IMR-90 (cell line): ENCODE data around the gene WDR11. TPM values are rescaled to one million over a fixed set of nuclear protein-coding genes. Genes with fewer than 3 reads are reported as not detected.

Experiments used
- ATAC-seq: fragments of 200-7000 bp; cut with Tn5 transposase; 2 replicates; pipeline ENCODE4 v1.9.1; 2020; ENCODE audit warnings: low read depth, mild to moderate bottlenecking, moderate library complexity
- BruUV-seq: library from RNA; stranded (reverse); fragments of 400-500 nt; replicated peaks from 2 replicates; lab custom pipeline; 2021; lab: Mats Ljungman, UMichigan
- CTCF ChIA-PET: fragments of 300-600 bp; formaldehyde crosslinking; extraction: SDS; loops from one replicate; lab custom pipeline; 2021; ENCODE audit warnings: antibody characterized with exemption; lab: Yijun Ruan, JAX
- POLR2A ChIA-PET: fragments of 300-600 bp; sonication (Branson Sonifier 250); formaldehyde crosslinking; loops from one replicate; lab custom pipeline; 2022; ENCODE audit warnings: antibody characterized with exemption; ENCODE audit not compliant: unreplicated experiment; lab: Charles Lee
- DNase-seq: peaks from one replicate; pipeline ENCODE4 v3.0.0; 2013
- H2AFZ ChIP-seq: replicated peaks from 2 replicates; pipeline ENCODE3; 2013; ENCODE audit warnings: low read length, mild to moderate bottlenecking; ENCODE audit not compliant: poor library complexity
- H2AK5ac ChIP-seq: 2 replicates; pipeline ENCODE4 v1.6.1; 2013; ENCODE audit warnings: low read depth, low read length, inconsistent platforms
- H2AK9ac ChIP-seq: replicated peaks from 2 replicates; pipeline ENCODE3; 2013; ENCODE audit warnings: mild to moderate bottlenecking, low read depth, low read length, moderate library complexity; ENCODE audit not compliant: poor library complexity
- H2BK120ac ChIP-seq: 2 replicates; pipeline ENCODE4 v1.6.1; 2013; ENCODE audit warnings: low read depth, low read length, inconsistent platforms
- H2BK15ac ChIP-seq: 3 replicates; pipeline ENCODE4 v1.6.1; 2013; ENCODE audit warnings: low read depth, low read length, inconsistent platforms
- H2BK20ac ChIP-seq: 2 replicates; pipeline ENCODE4 v1.6.1; 2013; ENCODE audit warnings: low read depth, mild to moderate bottlenecking, inconsistent platforms, low read length, moderate library complexity
- H2BK5ac ChIP-seq: 2 replicates; pipeline ENCODE4 v1.6.1; 2013; ENCODE audit warnings: mild to moderate bottlenecking, low read depth, low read length, inconsistent platforms; ENCODE audit not compliant: poor library complexity, severe bottlenecking
- H3K14ac ChIP-seq: replicated peaks from 2 replicates; pipeline ENCODE4 v1.6.1; 2013; ENCODE audit warnings: low read depth, low read length, inconsistent platforms
- H3K18ac ChIP-seq: 2 replicates; pipeline ENCODE4 v1.6.1; 2013; ENCODE audit warnings: low read depth, low read length, control low read depth
- H3K23ac ChIP-seq: 2 replicates; pipeline ENCODE4 v1.6.1; 2013; ENCODE audit warnings: low read depth, low read length, inconsistent platforms
- H3K27ac ChIP-seq: 2 replicates; pipeline ENCODE4 v1.5.1; 2013; ENCODE audit warnings: mild to moderate bottlenecking, control low read depth, low read length; ENCODE audit not compliant: insufficient read depth
- H3K27me3 ChIP-seq: 2 replicates; pipeline ENCODE4 v1.6.1; 2013; ENCODE audit warnings: low read length; ENCODE audit not compliant: control insufficient read depth, insufficient read depth
- H3K36me3 ChIP-seq: 2 replicates; pipeline ENCODE4 v1.6.1; 2013; ENCODE audit warnings: low read length, mixed read lengths; ENCODE audit not compliant: control insufficient read depth, insufficient read depth
- H3K4ac ChIP-seq: 2 replicates; pipeline ENCODE4 v1.6.1; 2013; ENCODE audit warnings: low read depth, low read length, inconsistent platforms
- H3K4me1 ChIP-seq: 2 replicates; pipeline ENCODE4 v1.6.1; 2013; ENCODE audit warnings: low read length, mixed read lengths; ENCODE audit not compliant: control insufficient read depth, insufficient read depth
- H3K4me2 ChIP-seq: 2 replicates; pipeline ENCODE4 v1.6.1; 2013; ENCODE audit warnings: low read depth, mild to moderate bottlenecking, control low read depth, low read length, moderate library complexity
- H3K4me3 ChIP-seq: 2 replicates; pipeline ENCODE4 v1.5.1; 2013; ENCODE audit warnings: low read depth, mild to moderate bottlenecking, control low read depth, low read length, moderate library complexity; ENCODE audit not compliant: insufficient read depth
- H3K56ac ChIP-seq: 2 replicates; pipeline ENCODE4 v1.6.1; 2013; ENCODE audit warnings: low read length, inconsistent platforms; ENCODE audit not compliant: insufficient read depth; ENCODE audit errors: extremely low read depth
- H3K79me1 ChIP-seq, 2 experiments: 2 replicates each; pipeline ENCODE4 v1.6.1; 2013; ENCODE audit warnings: low read length in 2 of 2, inconsistent platforms in 1 of 2, low read depth in 1 of 2
- H3K9ac ChIP-seq: 2 replicates; pipeline ENCODE4 v1.6.1; 2013; ENCODE audit warnings: low read depth, low read length, control low read depth
- H3K9me1 ChIP-seq: 2 replicates; pipeline ENCODE4 v1.6.1; 2013; ENCODE audit warnings: low read length, inconsistent platforms; ENCODE audit not compliant: insufficient read depth
- H3K9me3 ChIP-seq: 2 replicates; pipeline ENCODE4 v1.6.1; 2013; ENCODE audit warnings: low read length; ENCODE audit not compliant: control insufficient read depth, insufficient read depth
- H4K20me1 ChIP-seq: 2 replicates; pipeline ENCODE4 v1.6.1; 2013; ENCODE audit warnings: low read length, inconsistent platforms; ENCODE audit not compliant: insufficient read depth
- H4K5ac ChIP-seq: 2 replicates; pipeline ENCODE4 v1.6.1; 2013; ENCODE audit warnings: mild to moderate bottlenecking, low read depth, low read length, control low read depth
- H4K8ac ChIP-seq, 2 experiments: 2 replicates each; pipeline ENCODE4 v1.6.1; 2013; ENCODE audit warnings: low read depth in 2 of 2, low read length in 2 of 2, control low read depth in 1 of 2, inconsistent platforms in 1 of 2
- H4K91ac ChIP-seq: 2 replicates; pipeline ENCODE4 v1.6.1; 2013; ENCODE audit warnings: low read depth, low read length, inconsistent platforms; ENCODE audit not compliant: insufficient read depth
- BHLHE40 ChIP-seq: fragments of 150-350 bp; IDR thresholded peaks from 2 replicates; pipeline ENCODE4 v1.6.1; 2016; ENCODE audit warnings: mild to moderate bottlenecking, low read depth, low read length
- CEBPB ChIP-seq: IDR thresholded peaks from 2 replicates; pipeline ENCODE4 v1.6.1; 2012; ENCODE audit warnings: low read depth, low read length, improper control_type of control experiment
- CHD1 ChIP-seq: IDR thresholded peaks from 2 replicates; pipeline ENCODE4 v1.6.1; 2012; ENCODE audit warnings: low read depth, low read length, improper control_type of control experiment
- CTCF ChIP-seq: conservative IDR thresholded peaks from 2 replicates; pipeline ENCODE4 v1.5.1; 2012; ENCODE audit warnings: mild to moderate bottlenecking, low read depth, low read length, improper control_type of control experiment
- ELK1 ChIP-seq: fragments of 150-350 bp; IDR thresholded peaks from 2 replicates; pipeline ENCODE4 v1.6.1; 2016; ENCODE audit warnings: low read depth, mild to moderate bottlenecking, low read length, moderate library complexity, borderline replicate concordance
- FOS ChIP-seq: fragments of 150-350 bp; IDR thresholded peaks from 2 replicates; pipeline ENCODE4 v1.6.1; 2016; ENCODE audit warnings: low read depth, low read length
- MAFK ChIP-seq: IDR thresholded peaks from 2 replicates; pipeline ENCODE4 v1.6.1; 2012; ENCODE audit warnings: low read depth, low read length, improper control_type of control experiment
- MAZ ChIP-seq: IDR thresholded peaks from 2 replicates; pipeline ENCODE4 v1.6.1; 2012; ENCODE audit warnings: low read depth, mild to moderate bottlenecking, low read length, improper control_type of control experiment, moderate library complexity, borderline replicate concordance
- MXI1 ChIP-seq: IDR thresholded peaks from 2 replicates; pipeline ENCODE4 v1.6.1; 2012; ENCODE audit warnings: low read depth, mild to moderate bottlenecking, low read length, moderate library complexity, borderline replicate concordance
- NFE2L2 ChIP-seq: fragments of 150-350 bp; IDR thresholded peaks from 2 replicates; pipeline ENCODE4 v1.6.1; 2016; ENCODE audit warnings: low read depth, mild to moderate bottlenecking, low read length
- POLR2A ChIP-seq: IDR thresholded peaks from 2 replicates; pipeline ENCODE4 v1.6.1; 2012; ENCODE audit warnings: mild to moderate bottlenecking, low read depth, low read length
- RAD21 ChIP-seq: IDR thresholded peaks from 2 replicates; pipeline ENCODE4 v1.6.1; 2012; ENCODE audit warnings: low read length, improper control_type of control experiment
- RCOR1 ChIP-seq: IDR thresholded peaks from 2 replicates; pipeline ENCODE4 v1.6.1; 2012; ENCODE audit warnings: mild to moderate bottlenecking, low read length, improper control_type of control experiment; ENCODE audit not compliant: insufficient replicate concordance
- RFX5 ChIP-seq: IDR thresholded peaks from 2 replicates; pipeline ENCODE4 v1.8.0; 2012; ENCODE audit warnings: low read depth, mild to moderate bottlenecking, low read length, moderate library complexity
- SMC3 ChIP-seq: fragments of 150-350 bp; IDR thresholded peaks from 2 replicates; pipeline ENCODE4 v1.6.1; 2016; ENCODE audit warnings: low read depth, mild to moderate bottlenecking, antibody characterized with exemption, low read length, moderate library complexity
- USF2 ChIP-seq: fragments of 150-350 bp; IDR thresholded peaks from 2 replicates; pipeline ENCODE4 v1.6.1; 2017; ENCODE audit warnings: mild to moderate bottlenecking, antibody characterized with exemption, low read length, low read depth
- WGBS, 2 experiments: methylation state at CpG; one replicate each; pipeline versions ENCODE4 v1.1.5 to v1.1.7; 2013; ENCODE audit warnings: missing lambda C conversion rate in 2 of 2; ENCODE audit not compliant: insufficient read length in 1 of 2; ENCODE audit errors: extremely low coverage in 2 of 2; 5-methylcytosine and 5-hydroxymethylcytosine counted together
- dilution Hi-C: fragments of 300-500 bp; cut with HindIII; formaldehyde crosslinking; loops from one replicate; pipeline ENCODE4 v1.14.3; 2018; ENCODE audit warnings: low sequenced_read_pairs; ENCODE audit not compliant: unreplicated experiment
- in situ Hi-C: fragments of 300-500 bp; cut with MboI; formaldehyde crosslinking; loops from 3 replicates; pipeline ENCODE4 v1.14.3; 2019; ENCODE audit warnings: low sequenced_read_pairs, inconsistent platforms, mixed read lengths
- intact Hi-C: fragments of 100-400 bp; cut with micrococcal nuclease; formaldehyde crosslinking; loops from 2 replicates; pipeline ENCODE4 v1.10.0; 2022
- polyA plus RNA-seq, 3 experiments: library from polyadenylated mRNA; depleted of rRNA; stranded (reverse); fragments of >200 nt; gene quantifications; 2 replicates each; pipeline ENCODE4 v1.2.3, GENCODE V29; 2012; ENCODE audit warnings: low replicate concordance in 1 of 3
- total RNA-seq: library from RNA; depleted of rRNA; stranded (reverse); fragments of >200 nt; gene quantifications from 2 replicates; pipeline ENCODE4 v1.2.3, GENCODE V29; 2012

WDR11 gene
- total and polyA plus RNA-seq, 2 of the 4 experiments (the other 2 are of a cell fraction): 31.6 to 62.6 TPM

DNA sequence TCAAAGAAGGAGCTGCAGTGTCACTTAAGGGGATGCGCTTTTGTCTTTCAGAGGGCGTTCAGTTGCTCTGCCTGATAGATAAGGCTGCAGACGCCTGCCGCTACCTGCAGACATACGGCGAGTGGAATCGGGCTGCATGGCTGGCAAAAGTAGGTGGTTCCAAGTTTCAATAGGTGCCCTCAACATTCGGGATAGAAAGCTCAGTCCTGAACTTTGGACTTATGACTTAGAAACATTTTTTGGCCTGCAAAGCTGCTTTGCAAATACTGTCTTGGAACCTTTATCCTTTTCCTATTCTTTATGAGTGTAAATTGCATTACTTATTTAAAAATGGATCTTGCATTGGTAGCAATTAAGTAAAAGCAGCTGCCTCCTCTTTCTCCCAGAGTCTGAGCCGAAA is 54.1 kb downstream of the WDR11 start:
- no peak overlapping the region for H2BK15ac ChIP-seq
- no peak overlapping the region for H3K23ac ChIP-seq
- H4K5ac ChIP-seq: no peak overlapping the region
- no peaks in the 10 kb centered on the region for H4K20me1 ChIP-seq
- H3K4ac ChIP-seq: no peak overlapping the region
- H3K14ac ChIP-seq: no peak overlapping the region
- no peaks in the 10 kb centered on the region for H3K79me1 ChIP-seq
- no peak overlapping the region for H4K91ac ChIP-seq
- no peak for DNase-seq
- H2BK20ac ChIP-seq: no peak overlapping the region
- H3K56ac ChIP-seq: no peak overlapping the region
- H2BK120ac ChIP-seq: no peak overlapping the region
- no peaks in the 10 kb centered on the region for H3K4me1 ChIP-seq
- no peak overlapping the region for H2BK5ac ChIP-seq
- no peak for ATAC-seq
- WGBS, 2 experiments: 100% methylated on average over 6 of the region's 9 CpGs; no CpG with 5 or more reads in 1 of the 2 experiments
- no peak overlapping the region for H3K27ac ChIP-seq
- H3K9ac ChIP-seq: no peak overlapping the region
- no TSS peak for BruUV-seq
- POLR2A ChIA-PET: no interaction called here
- in situ Hi-C loops (no loop called here), dilution Hi-C loops (no loop called here), intact Hi-C loops (no loop called here)
- CTCF ChIA-PET: no interaction called here
- TF ChIP-seq USF2 (no peak), ELK1 (no peak), POLR2A (no peak), NFE2L2 (no peak), BHLHE40 (no peak), RCOR1 (no peak), SMC3 (no peak), RAD21 (no peak), FOS (no peak), RFX5 (no peak), MAFK (no peak), CTCF (no peak), MXI1 (no peak), CHD1 (no peak), CEBPB (no peak), MAZ (no peak)
- H4K8ac ChIP-seq: no peak overlapping the region
- H2AK9ac ChIP-seq: no peak overlapping the region
- H2AK5ac ChIP-seq: no peak overlapping the region
- H3K4me2 ChIP-seq: no peak overlapping the region
- H2AFZ ChIP-seq: no peak overlapping the region
- no peaks in the 10 kb centered on the region for H3K27me3 ChIP-seq
- H3K36me3 ChIP-seq: peaks cover 50% of the 10 kb centered on the region
- no peak overlapping the region for H3K4me3 ChIP-seq
- H3K9me3 ChIP-seq: peaks cover 6% of the 10 kb centered on the region
- H3K18ac ChIP-seq: no peak overlapping the region
- no peaks in the 10 kb centered on the region for H3K9me1 ChIP-seq
